HFF-Myc (cell line): ENCODE data around the gene WIPF2.
A peak's percentile ranks its signal among the peaks of the same experiment; 100 is the strongest.

Source experiments
- DNase-seq: peaks from one replicate; pipeline ENCODE4 v3.0.0-alpha.2; 2011; ENCODE audit warnings: low read depth; ENCODE audit errors: extremely low read depth
- H3K4me3 ChIP-seq: replicated peaks from 2 replicates; pipeline ENCODE4 v1.5.1; 2011; ENCODE audit warnings: low read depth, mild to moderate bottlenecking, control low read depth, low read length
- TF ChIP-seq, protein P1 (sequence below): IDR thresholded peaks from 2 replicates; pipeline ENCODE4 v1.5.1; 2012; ENCODE audit warnings: mild to moderate bottlenecking, low read depth, low read length, control low read depth; ENCODE audit errors: missing control alignments

The WIPF2 gene, protein sequence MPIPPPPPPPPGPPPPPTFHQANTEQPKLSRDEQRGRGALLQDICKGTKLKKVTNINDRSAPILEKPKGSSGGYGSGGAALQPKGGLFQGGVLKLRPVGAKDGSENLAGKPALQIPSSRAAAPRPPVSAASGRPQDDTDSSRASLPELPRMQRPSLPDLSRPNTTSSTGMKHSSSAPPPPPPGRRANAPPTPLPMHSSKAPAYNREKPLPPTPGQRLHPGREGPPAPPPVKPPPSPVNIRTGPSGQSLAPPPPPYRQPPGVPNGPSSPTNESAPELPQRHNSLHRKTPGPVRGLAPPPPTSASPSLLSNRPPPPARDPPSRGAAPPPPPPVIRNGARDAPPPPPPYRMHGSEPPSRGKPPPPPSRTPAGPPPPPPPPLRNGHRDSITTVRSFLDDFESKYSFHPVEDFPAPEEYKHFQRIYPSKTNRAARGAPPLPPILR

DNA sequence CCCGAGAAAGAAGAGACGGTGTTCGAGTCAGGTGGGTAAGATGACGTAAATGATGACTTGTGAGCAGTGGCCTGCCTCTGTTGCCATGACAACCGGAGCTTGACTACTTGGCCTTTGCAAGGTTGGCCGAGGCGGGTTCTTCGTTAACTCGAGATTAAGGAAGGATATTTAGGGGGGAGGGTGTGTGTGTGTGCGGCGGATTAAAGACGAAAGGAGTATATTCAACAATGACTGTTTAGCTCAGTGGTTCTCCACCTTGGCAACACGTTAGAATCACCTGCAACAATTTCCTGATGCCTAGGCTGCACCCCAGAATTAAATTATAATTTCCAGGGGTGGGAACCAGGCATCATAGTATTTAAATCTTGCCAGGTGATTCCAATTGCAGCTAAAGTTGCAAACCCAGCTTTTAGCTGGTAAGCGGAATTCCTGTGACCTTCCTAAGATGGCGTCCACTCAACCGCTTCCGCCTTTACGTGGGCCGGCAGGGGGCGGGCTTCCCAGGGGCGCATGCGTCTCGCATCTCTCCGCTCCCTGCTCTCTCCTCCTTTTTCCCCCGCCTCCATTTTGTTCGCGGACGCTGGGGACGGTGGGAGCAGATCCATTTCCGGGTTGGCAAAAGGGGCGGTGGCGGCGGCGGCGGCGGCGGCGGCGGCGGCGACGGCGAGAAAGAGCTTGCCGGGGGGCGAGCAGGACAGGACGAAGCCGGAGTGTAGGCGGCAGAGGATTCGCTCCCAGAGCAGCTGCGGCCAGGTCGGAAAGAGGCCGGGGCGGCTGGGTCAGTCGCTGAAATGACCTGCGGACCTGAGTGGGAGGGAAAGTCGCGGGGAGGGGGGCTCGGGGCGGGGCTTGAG lies at the start of gene WIPF2:
WIPF2 (plus strand) TSS at position 565 of the 854 bp plus-strand sequence. CDS start 37,156 bp downstream, outside the sequence.
- H3K4me3 ChIP-seq = peak within 1 kb of the TSS; percentile 75
- TF ChIP-seq, protein P1, sequence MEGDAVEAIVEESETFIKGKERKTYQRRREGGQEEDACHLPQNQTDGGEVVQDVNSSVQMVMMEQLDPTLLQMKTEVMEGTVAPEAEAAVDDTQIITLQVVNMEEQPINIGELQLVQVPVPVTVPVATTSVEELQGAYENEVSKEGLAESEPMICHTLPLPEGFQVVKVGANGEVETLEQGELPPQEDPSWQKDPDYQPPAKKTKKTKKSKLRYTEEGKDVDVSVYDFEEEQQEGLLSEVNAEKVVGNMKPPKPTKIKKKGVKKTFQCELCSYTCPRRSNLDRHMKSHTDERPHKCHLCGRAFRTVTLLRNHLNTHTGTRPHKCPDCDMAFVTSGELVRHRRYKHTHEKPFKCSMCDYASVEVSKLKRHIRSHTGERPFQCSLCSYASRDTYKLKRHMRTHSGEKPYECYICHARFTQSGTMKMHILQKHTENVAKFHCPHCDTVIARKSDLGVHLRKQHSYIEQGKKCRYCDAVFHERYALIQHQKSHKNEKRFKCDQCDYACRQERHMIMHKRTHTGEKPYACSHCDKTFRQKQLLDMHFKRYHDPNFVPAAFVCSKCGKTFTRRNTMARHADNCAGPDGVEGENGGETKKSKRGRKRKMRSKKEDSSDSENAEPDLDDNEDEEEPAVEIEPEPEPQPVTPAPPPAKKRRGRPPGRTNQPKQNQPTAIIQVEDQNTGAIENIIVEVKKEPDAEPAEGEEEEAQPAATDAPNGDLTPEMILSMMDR = peak; percentile 83
- DNase-seq = peak; percentile 78

DNA sequence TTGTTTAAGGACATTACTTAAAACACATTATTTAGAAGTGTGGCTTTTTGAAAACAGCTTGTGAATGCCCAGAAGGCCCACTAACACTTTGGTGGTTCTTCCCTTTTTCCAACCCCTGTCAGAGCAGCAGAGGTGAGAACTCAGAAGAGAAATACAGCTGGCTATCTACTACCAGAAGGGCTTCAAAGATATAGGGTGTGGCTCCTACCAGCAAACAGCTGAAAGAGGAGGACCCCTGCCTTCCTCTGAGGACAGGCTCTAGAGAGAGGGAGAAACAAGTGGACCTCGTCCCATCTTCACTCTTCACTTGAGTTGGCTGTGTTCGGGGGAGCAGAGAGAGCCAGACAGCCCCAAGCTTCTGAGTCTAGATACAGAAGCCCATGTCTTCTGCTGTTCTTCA lies 48.8 kb upstream of the WIPF2 start:
- TF ChIP-seq, protein P1 = no peak
- no peak for DNase-seq
- no peak overlapping the region for H3K4me3 ChIP-seq

GRCh38 chr17:40171750-40172149 lies 47.4 kb upstream of the WIPF2 start:
- no peak for DNase-seq
- TF ChIP-seq, protein P1 = no peak
- no peak overlapping the region for H3K4me3 ChIP-seq

- H3K4me3 ChIP-seq = no peak overlapping the region
- TF ChIP-seq, protein P1 = no peak
- no peak for DNase-seq
These were observed 45.9 kb upstream of the WIPF2 start for GRCh38 chr17:40173091-40173777.

GRCh38 chr17:40173778-40174135 lies 45.3 kb upstream of the WIPF2 start:
- H3K4me3 ChIP-seq = no peak overlapping the region
- DNase-seq = no peak
- TF ChIP-seq, protein P1 = no peak

- TF ChIP-seq, protein P1 = no peak
- H3K4me3 ChIP-seq = no peak overlapping the region
- DNase-seq = no peak
These were observed 44.6 kb upstream of the WIPF2 start for GRCh38 chr17:40174514-40174913.
